Uterus (tissue), 2 donors: ENCODE results near the gene EFCAB7.

Experiments
- CTCF ChIP-seq, 4 experiments: fragments of 200-600 bp in 2 of 4; fragments of 450-650 bp in 2 of 4; sonication (generic) in 2 of 4; IDR thresholded peaks; one replicate each; pipeline ENCODE4 v1.5.1; 2016 to 2019; ENCODE audit warnings: antibody characterized with exemption in 4 of 4, mild to moderate bottlenecking in 2 of 4, moderate library complexity in 1 of 4
- POLR2A ChIP-seq, 2 donors: fragments of 450-650 bp; IDR thresholded peaks; one replicate each; pipeline ENCODE4 v1.6.1; 2016; ENCODE audit warnings: antibody characterized with exemption in 2 of 2, mild to moderate bottlenecking in 1 of 2, moderate library complexity in 1 of 2

GRCh38 chr1:63497577-63497976 lies 25.7 kb upstream of the EFCAB7 start:
- TF ChIP-seq CTCF (IDR thresholded peaks at IDR 0.05) (no peak), POLR2A (IDR thresholded peaks at IDR 0.05) (no peak)
